GM12878 (cell line): ENCODE results near the gene MEGF11. TPM values are rescaled to one million over a fixed set of nuclear protein-coding genes. Genes with fewer than 3 reads are reported as not detected.

Source experiments
- ATAC-seq: fragments of 200-7000 bp; cut with Tn5 transposase; 3 replicates; pipeline ENCODE4 v1.9.1; 2020; ENCODE audit warnings: mild to moderate bottlenecking, moderate library complexity
- BruUV-seq: library from RNA; stranded (reverse); fragments of 400-500 nt; replicated peaks from 2 replicates; lab custom pipeline; 2021; lab: Mats Ljungman, UMichigan
- CTCF ChIA-PET: fragments of 300-600 bp; sonication (Branson Sonifier 250); formaldehyde crosslinking; extraction: SDS; loops from one replicate; lab custom pipeline; 2021; ENCODE audit warnings: inconsistent platforms; lab: Yijun Ruan, JAX
- POLR2A ChIA-PET: fragments of 350-600 bp; formaldehyde crosslinking; extraction: SDS; loops from one replicate; lab custom pipeline; 2021; ENCODE audit warnings: inconsistent platforms; lab: Charles Lee
- RAD21 ChIA-PET: fragments of 300-600 bp; sonication (Branson Sonifier 250); formaldehyde crosslinking; loops from one replicate; lab custom pipeline; 2023; ENCODE audit warnings: antibody characterized with exemption; ENCODE audit not compliant: unreplicated experiment; lab: Charles Lee
- SMC1A ChIA-PET: fragments of 300-600 bp; sonication (Branson Sonifier 250); formaldehyde crosslinking; loops from one replicate; lab custom pipeline; 2023; ENCODE audit not compliant: unreplicated experiment, uncharacterized antibody; lab: Charles Lee
- DNase-seq: peaks from one replicate; pipeline ENCODE4 v3.0.0-alpha.2; 2011; ENCODE audit warnings: low read depth, low spot score
- FAIRE-seq: peaks from 3 replicates; lab custom pipeline; 2011; peaks lifted over from hg19 to GRCh38; lab: Jason Lieb, UNC
- H2AFZ ChIP-seq: 2 replicates; pipeline ENCODE4 v1.6.0; 2011; ENCODE audit warnings: low read depth, low read length, control low read depth; ENCODE audit not compliant: control insufficient read depth
- H3K27ac ChIP-seq: 2 replicates; pipeline ENCODE4 v1.5.1; 2011; ENCODE audit warnings: control low read depth; ENCODE audit not compliant: control insufficient read depth, insufficient read depth
- H3K27me3 ChIP-seq, 2 experiments: replicated peaks in 1 of 2; 2 replicates each; pipeline versions ENCODE4 v1.6.0 to v1.6.1; 2011; ENCODE audit warnings: low read length in 1 of 2; ENCODE audit not compliant: control insufficient read depth in 2 of 2, insufficient read depth in 2 of 2
- H3K36me3 ChIP-seq, 2 experiments: 2 replicates each; pipeline ENCODE4 v1.5.1; 2011; ENCODE audit warnings: low read length in 1 of 2; ENCODE audit not compliant: control insufficient read depth in 2 of 2, insufficient read depth in 2 of 2
- H3K4me1 ChIP-seq: 2 replicates; pipeline ENCODE4 v1.6.1; 2011; ENCODE audit warnings: mild to moderate bottlenecking, low read length, moderate library complexity, mixed read lengths; ENCODE audit not compliant: control insufficient read depth, insufficient read depth
- H3K4me2 ChIP-seq: 2 replicates; pipeline ENCODE4 v1.6.0; 2011; ENCODE audit warnings: control low read depth; ENCODE audit not compliant: control insufficient read depth, insufficient read depth
- H3K4me3 ChIP-seq: fragments of 200-600 bp; sonication (generic); 2 replicates; pipeline ENCODE4 v1.5.1; 2016
- H3K79me2 ChIP-seq: 2 replicates; pipeline ENCODE4 v1.6.0; 2011; ENCODE audit warnings: low read length; ENCODE audit not compliant: control insufficient read depth, insufficient read depth
- H3K9ac ChIP-seq: 2 replicates; pipeline ENCODE4 v1.8.0; 2011; ENCODE audit warnings: low read length, control low read depth, mixed read lengths; ENCODE audit not compliant: control insufficient read depth, insufficient read depth
- H3K9me3 ChIP-seq: replicated peaks from 3 replicates; pipeline ENCODE4 v1.5.1; 2011; ENCODE audit warnings: mild to moderate bottlenecking, low read length; ENCODE audit not compliant: control insufficient read depth, insufficient read depth
- H4K20me1 ChIP-seq: 2 replicates; pipeline ENCODE4 v1.6.0; 2011; ENCODE audit not compliant: control insufficient read depth, insufficient read depth
- EGR1 ChIP-seq, 2 experiments: IDR thresholded peaks; 1 replicate in 1 of 2; 2 replicates in 1 of 2; pipeline ENCODE4 v1.6.1; 2011 to 2012; ENCODE audit warnings: low read depth in 2 of 2, low read length in 2 of 2, borderline replicate concordance in 1 of 2, mild to moderate bottlenecking in 1 of 2, moderate library complexity in 1 of 2
- ZBTB40 ChIP-seq: fragments of 450-650 bp; IDR thresholded peaks from 2 replicates; pipeline ENCODE4 v1.6.1; 2016; ENCODE audit warnings: mild to moderate bottlenecking, moderate library complexity, borderline replicate concordance
- WGBS: methylation state at CpG from one replicate; pipeline ENCODE4 v1.1.6; 2016; ENCODE audit warnings: low lambda C conversion rate; ENCODE audit not compliant: insufficient replicate concordance, insufficient coverage; ENCODE audit errors: missing lambda C conversion rate; 5-methylcytosine and 5-hydroxymethylcytosine counted together
- in situ Hi-C: fragments of 300-500 bp; cut with MboI; formaldehyde crosslinking; loops from 9 replicates; pipeline ENCODE4 v1.14.3; 2018; ENCODE audit warnings: mixed read lengths
- intact Hi-C: fragments of 100-400 bp; cut with micrococcal nuclease; formaldehyde crosslinking; loops from one replicate; pipeline ENCODE4 v1.14.2; 2022; ENCODE audit not compliant: unreplicated experiment
- polyA plus RNA-seq, 11 experiments: library from polyadenylated mRNA; depleted of rRNA in 4 of 11; unstranded in 6 of 11; stranded (reverse) in 5 of 11; fragments of >200 nt; fragmentation: Nextera tagmentation in 4 of 11; fragmentation: Illumina TruSeq in 1 of 11; extraction: Ambion mirVana in 4 of 11; extraction: Trizol in 1 of 11; gene quantifications; 1 replicate in 1 of 11; 2 replicates in 10 of 11; pipeline versions ENCODE4 v1.2.1 to v1.2.3, GENCODE V29; 2011 to 2016; ENCODE audit warnings: inconsistent platforms in 2 of 11, missing spikeins in 2 of 11, low read depth in 1 of 11
- total RNA-seq, 4 experiments: library from RNA; depleted of rRNA in 3 of 4; stranded (reverse); fragments of >200 nt in 3 of 4; fragmentation: Illumina TruSeq in 1 of 4; extraction: Trizol in 1 of 4; gene quantifications; 2 replicates each; pipeline versions ENCODE4 v1.2.1 to v1.2.3, GENCODE V29; 2013 to 2021

The MEGF11 gene
- total and polyA plus RNA-seq, 10 of the 15 experiments (the other 5 are each of a cell fraction or from before 2014, with no cell fraction given): 0.03 to 1.7 (median 0.49) TPM

- DNase-seq (no peak), FAIRE-seq (no peak)
- BruUV-seq: no TSS peak
- Histone ChIP-seq H3K4me1 (no peaks in the 10 kb centered on the region), H3K79me2 (no peaks in the 10 kb centered on the region), H4K20me1 (no peaks in the 10 kb centered on the region), H3K27me3 (no peaks in the 10 kb centered on the region), H2AFZ (no peak overlapping the region), H3K36me3 (no peaks in the 10 kb centered on the region), H3K9me3 (no peaks in the 10 kb centered on the region), H3K4me2 (no peak overlapping the region), H3K9ac (no peak overlapping the region), H3K4me3 (no peak overlapping the region)
- intact Hi-C loops: no loop called here
- in situ Hi-C loops: no loop called here
- ChIA-PET SMC1A (interaction anchor here (0.6 to 8.0 kb wide), 3 partner anchors 8 to 275 kb away, joined by 5 to 65 read pairs (median 7); no protein-coding TSS in a partner anchor), CTCF (interaction anchor here (1.0 to 3.0 kb wide), 5 partner anchors 8 to 155 kb away, joined by 3 to 25 read pairs (median 4); no protein-coding TSS in a partner anchor), POLR2A (interaction anchor here (1.3 to 4.6 kb wide), 3 partner anchors 8 to 12 kb away, joined by 6 to 20 read pairs (median 6); no protein-coding TSS in a partner anchor), RAD21 (interaction anchor here (1.0 to 7.5 kb wide), 4 partner anchors 9 to 19 kb away, joined by 3 to 61 read pairs (median 7); no protein-coding TSS in a partner anchor)
- 68% methylated on average over 7 of the region's 7 CpGs for WGBS
- TF ChIP-seq ZBTB40 (no peak), EGR1 (IDR thresholded peaks at IDR 0.05; ENCODE audit: borderline replicate concordance in 1 of 2, low read depth in 2 of 2, low read length in 2 of 2) (no peak)
- TF ChIP-seq, all 136 proteins: peak for 0
- no peak overlapping the region for H3K27ac ChIP-seq
- no peak for ATAC-seq
Observed at GRCh38 chr15:65929573-65929972, 324.0 kb downstream of the MEGF11 start.
